IPS DF 6.9 (cell line): ENCODE data around the gene AKR1A1.
A peak's percentile ranks its signal among the peaks of the same experiment; 100 is the strongest.

Experiments
- DNase-seq: peaks from one replicate; pipeline ENCODE4 v3.0.0-alpha.2; 2013; ENCODE audit warnings: low read depth, low spot score
- H3K27ac ChIP-seq: one replicate; pipeline ENCODE4 v1.5.1; 2013; ENCODE audit warnings: low read length, control low read depth
- H3K27me3 ChIP-seq: 2 replicates; pipeline ENCODE4 v1.6.1; 2013; ENCODE audit warnings: mild to moderate bottlenecking, low read length; ENCODE audit not compliant: control insufficient read depth, insufficient read depth
- H3K36me3 ChIP-seq: 2 replicates; pipeline ENCODE4 v1.6.1; 2013; ENCODE audit warnings: low read length; ENCODE audit not compliant: control insufficient read depth, insufficient read depth
- H3K4me1 ChIP-seq: 2 replicates; pipeline ENCODE4 v1.6.1; 2013; ENCODE audit warnings: low read length; ENCODE audit not compliant: control insufficient read depth, insufficient read depth
- H3K4me3 ChIP-seq: 2 replicates; pipeline ENCODE4 v1.5.1; 2013; ENCODE audit warnings: mild to moderate bottlenecking, low read length
- H3K9me3 ChIP-seq: 2 replicates; pipeline ENCODE4 v1.6.1; 2013; ENCODE audit warnings: low read length, inconsistent platforms; ENCODE audit not compliant: control insufficient read depth, insufficient read depth
- WGBS: extraction: QIAGEN DNeasy Blood & Tissue Kit; methylation state at CpG from one replicate; pipeline ENCODE4 v1.1.7; 2013; ENCODE audit warnings: mixed read lengths, missing lambda C conversion rate; ENCODE audit not compliant: insufficient read length, insufficient coverage; 5-methylcytosine and 5-hydroxymethylcytosine counted together

AKR1A1 gene

DNA sequence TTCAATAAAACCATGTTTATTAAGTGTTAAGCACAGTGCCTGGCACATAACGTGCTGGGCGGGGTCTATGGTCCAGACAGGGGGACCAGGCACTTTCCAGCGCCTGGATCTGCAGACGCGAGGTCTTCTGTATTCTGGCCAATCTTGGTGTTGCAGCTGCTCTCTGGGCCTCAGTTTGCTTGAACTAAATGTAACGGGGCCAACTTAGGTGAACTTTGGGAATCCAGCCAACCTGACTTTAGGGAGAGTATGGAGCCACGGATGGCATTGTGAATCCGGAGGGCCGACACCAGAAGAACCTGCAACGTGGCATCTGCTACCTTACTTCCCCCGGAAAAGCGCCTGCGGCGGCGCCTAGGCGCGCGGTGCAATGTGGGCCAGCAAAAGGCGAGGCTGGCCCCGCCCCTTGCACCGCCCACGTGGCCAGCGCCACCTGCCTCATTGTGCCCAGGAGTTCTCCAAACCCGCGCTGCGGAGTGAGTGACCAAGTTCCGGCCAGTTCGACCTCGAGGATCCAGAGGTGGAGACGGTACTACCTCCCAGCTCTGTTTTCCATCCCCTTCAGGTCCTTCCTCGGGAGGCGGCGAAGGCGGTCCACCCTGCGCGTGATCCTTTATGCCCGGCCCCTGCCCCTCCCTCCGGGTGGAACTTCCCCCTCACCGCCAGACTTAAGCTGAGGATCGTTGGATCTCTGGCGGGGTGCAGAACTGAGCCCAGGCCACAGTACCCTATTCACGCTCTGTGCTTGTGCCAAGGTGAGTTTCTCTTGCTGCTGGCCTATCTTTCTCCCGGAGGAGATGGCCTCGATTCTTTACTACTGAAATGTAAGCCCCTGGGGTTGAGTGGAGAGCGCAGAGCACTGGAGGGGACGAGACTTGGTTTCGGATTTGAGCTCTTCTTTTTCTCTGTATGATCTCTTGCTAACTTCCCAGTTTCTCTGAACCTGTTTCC lies at the start of gene AKR1A1:
TSS of gene AKR1A1 (plus strand) at position 426 of the 951 bp plus-strand sequence. CDS start 10,969 bp downstream, outside the sequence.
- peaks cover 5% of the 10 kb centered on the region; the same call in 1 of the 2 replicates for H3K36me3 ChIP-seq
- WGBS = no CpG with 5 or more reads among the region's 47 CpGs
- no peak within 1 kb of the TSS for H3K27ac ChIP-seq
- H3K27me3 ChIP-seq = no peaks in the 10 kb centered on the region
- no peaks in the 10 kb centered on the region for H3K9me3 ChIP-seq
- peak within 1 kb of the TSS; percentile 61 for H3K4me3 ChIP-seq
- H3K4me1 ChIP-seq = no peaks in the 10 kb centered on the region
- DNase-seq = peak; percentile 82

DNA sequence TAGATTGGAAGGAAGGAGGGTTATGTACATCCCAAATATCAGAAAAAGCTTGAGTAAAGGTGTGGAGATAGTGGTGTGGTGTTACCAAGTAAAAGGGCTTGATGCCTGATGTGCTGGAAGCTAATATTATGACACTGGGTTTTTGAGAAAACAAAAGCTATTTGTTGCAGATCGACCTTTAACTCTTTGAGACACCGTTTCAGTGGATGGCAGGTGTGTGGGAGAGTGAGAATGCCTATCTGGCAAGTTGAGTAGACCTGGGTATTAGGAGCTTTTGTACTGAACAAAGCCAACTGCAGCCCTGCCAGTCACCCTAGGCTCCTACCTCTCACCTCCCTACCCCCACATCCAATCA lies 49.1 kb upstream of the AKR1A1 start:
- DNase-seq = no peak
- no peak overlapping the region for H3K27ac ChIP-seq
- H3K4me1 ChIP-seq = 0 out of 2 replicates have a peak, but pooled peaks cover 2% of the 10 kb centered on the region
- no peaks in the 10 kb centered on the region for H3K9me3 ChIP-seq
- H3K27me3 ChIP-seq = no peaks in the 10 kb centered on the region
- WGBS = no CpG with 5 or more reads among the region's 2 CpGs
- no peak overlapping the region for H3K4me3 ChIP-seq
- no peaks in the 10 kb centered on the region for H3K36me3 ChIP-seq

DNA sequence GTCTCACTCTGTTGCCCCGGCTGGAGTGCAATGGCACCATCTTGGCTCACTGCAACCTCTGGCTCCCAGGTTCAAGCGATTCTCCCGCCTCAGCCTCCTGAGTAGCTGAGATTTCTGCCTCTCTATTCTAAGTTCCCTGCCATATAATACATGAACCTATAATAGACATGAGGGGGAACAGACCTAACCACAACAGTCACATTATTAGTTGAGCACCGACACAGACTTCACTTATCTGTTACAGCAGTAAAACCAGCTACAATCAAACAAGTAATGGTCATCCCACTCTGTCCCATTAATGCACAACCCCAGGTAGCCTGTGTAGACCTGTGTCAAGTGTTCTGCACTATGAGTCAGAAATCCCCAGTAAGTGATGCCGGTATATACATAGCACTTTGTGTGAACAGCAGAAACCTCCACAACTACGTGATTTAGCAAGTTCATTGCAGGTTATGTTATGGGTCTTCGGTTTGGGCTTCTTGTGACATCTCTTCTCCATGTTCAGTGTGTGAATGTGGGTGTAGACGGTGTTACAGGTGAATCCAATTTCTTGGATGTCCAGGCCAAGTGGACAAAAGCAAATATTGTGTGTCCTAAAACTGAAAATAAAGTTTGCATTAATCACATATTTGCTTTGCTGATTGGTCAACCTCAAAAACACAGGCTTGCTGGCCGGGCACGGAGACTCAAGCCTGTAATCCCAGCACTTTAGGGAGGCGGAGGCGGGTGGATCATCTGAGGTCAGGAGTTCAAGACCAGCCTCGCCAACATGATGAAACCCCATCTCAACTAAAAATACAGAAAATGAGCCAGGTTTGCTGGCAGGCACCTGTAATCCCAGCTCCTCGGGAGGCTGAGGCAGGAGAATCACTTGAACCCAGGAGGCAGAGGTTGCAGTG lies 46.9 kb upstream of the AKR1A1 start:
- Histone ChIP-seq H3K9me3 (no peaks in the 10 kb centered on the region), H3K27ac (no peak overlapping the region), H3K4me3 (no peak overlapping the region), H3K36me3 (0 out of 2 replicates have a peak, but pooled peaks cover 2% of the 10 kb centered on the region), H3K4me1 (0 out of 2 replicates have a peak, but pooled peaks cover 2% of the 10 kb centered on the region), H3K27me3 (no peaks in the 10 kb centered on the region)
- no CpG with 5 or more reads among the region's 14 CpGs for WGBS
- no peak for DNase-seq

DNA sequence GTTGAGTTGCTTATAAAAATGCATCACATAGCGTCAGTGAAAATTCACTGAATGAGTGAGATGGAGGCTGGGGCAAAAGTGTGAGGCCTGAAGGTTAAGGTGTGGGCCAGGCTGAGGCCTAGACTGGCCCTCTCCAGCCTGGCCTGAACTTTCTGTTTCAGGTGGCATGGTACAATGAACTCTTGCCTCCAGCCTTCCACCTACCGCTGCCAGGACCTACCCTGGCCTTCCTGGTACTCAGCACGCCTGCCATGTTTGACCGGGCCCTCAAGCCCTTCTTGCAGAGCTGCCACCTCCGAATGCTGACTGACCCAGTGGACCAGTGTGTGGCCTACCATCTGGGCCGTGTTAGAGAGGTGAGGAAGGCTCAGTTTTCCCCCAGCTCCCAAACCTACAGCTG lies 43.4 kb upstream of the AKR1A1 start:
- no CpG with 5 or more reads among the region's 6 CpGs for WGBS
- Histone ChIP-seq H3K9me3 (no peaks in the 10 kb centered on the region), H3K36me3 (peaks cover 17% of the 10 kb centered on the region; the same call in 1 of the 2 replicates), H3K27me3 (no peaks in the 10 kb centered on the region), H3K4me1 (no peaks in the 10 kb centered on the region), H3K4me3 (no peak overlapping the region), H3K27ac (no peak overlapping the region)
- DNase-seq = no peak

DNA sequence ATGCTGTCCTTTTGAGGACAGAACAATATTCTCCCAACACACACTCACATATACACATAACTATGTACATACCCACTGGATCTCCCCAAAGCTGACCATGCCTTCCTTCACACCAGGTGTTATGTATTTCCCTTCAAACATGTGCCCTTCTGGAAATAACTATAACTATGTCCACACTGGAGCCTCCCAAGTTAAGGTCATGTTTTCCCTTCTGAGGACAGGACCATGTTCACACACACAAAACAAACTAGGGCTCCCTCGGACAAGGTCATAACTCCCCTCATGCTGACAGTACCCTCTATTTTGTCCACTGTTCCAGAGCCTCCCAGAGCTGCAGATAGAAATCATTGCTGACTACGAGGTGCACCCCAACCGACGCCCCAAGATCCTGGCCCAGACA lies 42.7 kb upstream of the AKR1A1 start:
- Histone ChIP-seq H3K4me3 (no peak overlapping the region), H3K4me1 (no peaks in the 10 kb centered on the region), H3K9me3 (no peaks in the 10 kb centered on the region), H3K27ac (no peak overlapping the region), H3K27me3 (no peaks in the 10 kb centered on the region), H3K36me3 (peaks cover 24% of the 10 kb centered on the region; the same call in 1 of the 2 replicates)
- no peak for DNase-seq
- WGBS = no CpG with 5 or more reads among the region's 4 CpGs

- Histone ChIP-seq H3K9me3 (no peaks in the 10 kb centered on the region), H3K4me1 (no peaks in the 10 kb centered on the region), H3K36me3 (peaks cover 25% of the 10 kb centered on the region; the same call in 1 of the 2 replicates), H3K27me3 (no peaks in the 10 kb centered on the region), H3K27ac (no peak overlapping the region), H3K4me3 (no peak overlapping the region)
- DNase-seq = no peak
- WGBS = no CpG with 5 or more reads among the region's 15 CpGs
Measured at GRCh38 chr1:45508295-45509151, 42.1 kb upstream of the AKR1A1 start.

DNA sequence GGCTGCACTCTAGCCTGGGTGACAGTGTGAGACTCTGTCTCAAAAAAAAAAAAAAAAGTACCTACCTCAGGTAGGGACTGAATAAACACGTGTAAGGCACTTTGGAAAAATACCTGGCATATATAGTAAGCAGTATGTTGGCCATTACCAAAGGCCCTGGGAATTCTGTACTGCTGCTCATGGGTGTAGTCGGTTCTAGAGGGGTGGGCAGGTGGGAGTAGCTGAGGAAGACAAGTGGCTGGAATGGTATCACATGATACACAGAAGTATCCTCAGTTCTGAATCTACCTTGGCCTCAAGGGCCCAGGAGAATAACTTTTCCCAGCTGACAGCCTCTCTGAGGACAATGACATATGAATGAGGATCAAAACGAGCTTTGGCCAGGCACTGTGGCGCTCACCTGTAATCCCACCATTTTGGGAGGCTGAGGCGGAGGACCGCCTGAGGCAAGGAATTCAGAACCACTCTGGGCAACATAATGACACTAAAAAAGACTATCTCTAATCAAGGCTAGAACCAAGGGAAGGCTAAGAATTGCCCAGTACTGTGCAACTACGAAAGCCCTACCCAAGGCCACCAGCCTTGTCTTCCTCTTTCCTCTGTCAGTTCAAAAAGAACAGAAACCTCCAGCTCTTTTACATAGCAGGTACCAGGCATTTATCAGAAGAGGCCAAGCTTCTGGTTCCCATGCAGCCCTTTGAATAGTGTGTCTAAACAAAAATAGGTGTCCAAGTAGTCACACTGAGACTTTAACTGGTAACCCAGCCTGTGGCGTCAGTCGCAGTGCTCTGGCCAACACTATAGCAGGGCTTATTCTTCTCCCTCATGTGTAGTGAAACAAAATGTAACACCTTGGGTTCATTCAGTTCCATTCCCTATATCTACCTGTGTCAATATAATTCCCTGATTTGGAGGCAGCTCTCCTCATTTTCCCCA lies 40.3 kb upstream of the AKR1A1 start:
- no peak for DNase-seq
- Histone ChIP-seq H3K27ac (no peak overlapping the region), H3K36me3 (peaks cover 34% of the 10 kb centered on the region), H3K9me3 (no peaks in the 10 kb centered on the region), H3K27me3 (no peaks in the 10 kb centered on the region), H3K4me3 (no peak overlapping the region), H3K4me1 (no peaks in the 10 kb centered on the region)
- WGBS = no CpG with 5 or more reads among the region's 9 CpGs

DNA sequence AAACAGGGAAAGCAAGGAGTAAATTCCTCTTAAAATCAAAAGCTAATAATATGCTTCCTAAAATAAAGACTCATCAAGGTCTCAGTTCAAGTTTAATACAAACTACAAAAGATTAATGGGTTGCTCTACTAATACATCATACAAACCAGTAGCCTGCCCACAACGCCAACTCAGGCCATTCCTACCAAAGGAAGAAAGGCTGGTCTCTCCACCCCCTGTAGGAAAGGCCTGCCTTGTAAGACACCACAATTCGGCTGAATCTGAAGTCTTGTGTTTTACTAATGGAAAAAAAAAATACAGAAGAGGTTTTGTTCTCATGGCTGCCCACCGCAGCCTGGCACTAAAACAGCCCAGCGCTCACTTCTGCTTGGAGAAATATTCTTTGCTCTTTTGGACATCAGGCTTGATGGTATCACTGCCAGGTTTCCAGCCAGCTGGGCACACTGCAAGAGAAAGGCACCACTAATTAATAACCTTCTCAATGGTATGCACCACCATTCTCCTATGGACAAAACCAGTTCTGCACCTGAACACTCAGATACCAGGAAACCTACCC lies 39.6 kb upstream of the AKR1A1 start:
- H3K36me3 ChIP-seq = peaks cover 36% of the 10 kb centered on the region

DNA sequence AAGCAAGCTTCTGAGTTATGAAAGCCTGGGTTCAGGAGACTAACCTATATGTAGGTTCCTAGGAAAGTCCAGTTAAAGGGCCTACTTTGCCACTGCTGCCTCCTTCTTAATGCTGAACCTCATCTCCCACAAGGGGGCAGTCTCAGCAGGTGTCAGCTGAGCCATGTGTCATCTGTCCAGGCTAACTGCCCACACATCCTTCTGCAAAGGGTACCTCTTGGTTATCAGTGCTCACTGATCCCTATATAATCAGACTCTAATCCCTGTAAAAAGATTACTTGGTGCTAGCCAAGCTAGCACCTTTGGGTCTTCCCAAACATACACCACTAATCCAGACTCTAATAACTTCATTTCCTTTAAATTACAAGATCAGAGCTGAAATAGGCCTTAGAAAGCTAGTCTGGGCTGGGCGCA lies 38.0 kb upstream of the AKR1A1 start:
- no peak for DNase-seq
- whole genome bisulfite sequencing = no CpG with 5 or more reads among the region's 1 CpG
- Histone ChIP-seq H3K4me1 (no peaks in the 10 kb centered on the region), H3K4me3 (no peak overlapping the region), H3K36me3 (peaks cover 46% of the 10 kb centered on the region), H3K9me3 (no peaks in the 10 kb centered on the region), H3K27ac (no peak overlapping the region), H3K27me3 (no peaks in the 10 kb centered on the region)

More for the DNA sequence above, 39.6 kb upstream of the AKR1A1 start:
- Histone ChIP-seq H3K4me1 (no peaks in the 10 kb centered on the region), H3K27me3 (no peaks in the 10 kb centered on the region), H3K27ac (no peak overlapping the region), H3K9me3 (no peaks in the 10 kb centered on the region), H3K4me3 (no peak overlapping the region)
- DNase-seq = no peak
- no CpG with 5 or more reads among the region's 4 CpGs for WGBS
